H1 (cell line): ENCODE results near the gene PDE9A. TPM values are rescaled to one million over a fixed set of nuclear protein-coding genes. Genes with fewer than 3 reads are reported as not detected.

ENCODE experiments used
- CTCF ChIA-PET: fragments of 300-600 bp; sonication (Branson Sonifier 250); formaldehyde crosslinking; loops from one replicate; lab custom pipeline; 2021; ENCODE audit not compliant: partially characterized antibody; lab: Charles Lee
- POLR2A ChIA-PET: fragments of 300-600 bp; sonication (Branson Sonifier 250); formaldehyde crosslinking; loops from one replicate; lab custom pipeline; 2021; ENCODE audit warnings: inconsistent platforms; ENCODE audit not compliant: partially characterized antibody; lab: Charles Lee
- DNase-seq, 2 experiments: peaks; one replicate each; pipeline versions ENCODE4 v3.0.0 to v3.0.0-alpha.2; 2010 to 2022; ENCODE audit warnings: low spot score in 2 of 2, low read depth in 1 of 2, mixed read lengths in 1 of 2
- FAIRE-seq: peaks from 2 replicates; lab custom pipeline; 2011; peaks lifted over from hg19 to GRCh38; lab: Jason Lieb, UNC
- H2AFZ ChIP-seq: 2 replicates; pipeline ENCODE4 v1.8.1; 2012; ENCODE audit warnings: low read length, inconsistent platforms
- H2AK5ac ChIP-seq: 2 replicates; pipeline ENCODE4 v1.6.1; 2013; ENCODE audit warnings: low read depth, low read length
- H2BK120ac ChIP-seq: replicated peaks from 2 replicates; pipeline ENCODE3; 2013; ENCODE audit warnings: low read depth, low read length, inconsistent platforms
- H2BK12ac ChIP-seq: 2 replicates; pipeline ENCODE4 v1.6.1; 2013; ENCODE audit warnings: low read depth, low read length
- H2BK15ac ChIP-seq: 2 replicates; pipeline ENCODE4 v1.6.1; 2013; ENCODE audit warnings: low read length
- H2BK20ac ChIP-seq: 2 replicates; pipeline ENCODE4 v1.6.1; 2013; ENCODE audit warnings: low read length
- H2BK5ac ChIP-seq: 2 replicates; pipeline ENCODE4 v1.6.1; 2013; ENCODE audit warnings: low read depth, low read length
- H3K14ac ChIP-seq: 2 replicates; pipeline ENCODE4 v1.6.1; 2013; ENCODE audit warnings: inconsistent platforms; ENCODE audit not compliant: insufficient read length
- H3K18ac ChIP-seq: 2 replicates; pipeline ENCODE4 v1.6.1; 2013; ENCODE audit warnings: low read length; ENCODE audit errors: extremely low read depth
- H3K23ac ChIP-seq: 2 replicates; pipeline ENCODE4 v1.6.1; 2013; ENCODE audit warnings: inconsistent platforms; ENCODE audit not compliant: insufficient read length
- H3K23me2 ChIP-seq: 2 replicates; pipeline ENCODE4 v1.6.1; 2013; ENCODE audit warnings: low read depth, low read length
- H3K27ac ChIP-seq: 2 replicates; pipeline ENCODE4 v1.6.1; 2011; ENCODE audit warnings: low read depth, low read length, inconsistent platforms
- H3K27me3 ChIP-seq, 4 experiments: replicated peaks in 1 of 4; 1 replicate in 1 of 4; 2 replicates in 3 of 4; pipeline versions ENCODE4 v1.6.1 to v1.8.1; 2011 to 2013; ENCODE audit warnings: low read length in 3 of 4, mild to moderate bottlenecking in 3 of 4, inconsistent platforms in 2 of 4, mixed read lengths in 2 of 4, moderate library complexity in 1 of 4; ENCODE audit not compliant: control insufficient read depth in 3 of 4, insufficient read depth in 3 of 4; ENCODE audit errors: extremely low read depth in 1 of 4
- H3K36me3 ChIP-seq, 4 experiments: 2 replicates each; pipeline versions ENCODE4 v1.6.1 to v1.8.1; 2011 to 2013; ENCODE audit warnings: mild to moderate bottlenecking in 4 of 4, low read length in 3 of 4, moderate library complexity in 2 of 4, control low read depth in 1 of 4, inconsistent platforms in 1 of 4; ENCODE audit not compliant: insufficient read depth in 4 of 4, control insufficient read depth in 2 of 4
- H3K4ac ChIP-seq: replicated peaks from 2 replicates; pipeline ENCODE3; 2013; ENCODE audit warnings: low read length, low read depth, mixed read lengths, inconsistent platforms; ENCODE audit not compliant: insufficient read length
- H3K4me1 ChIP-seq, 4 experiments: replicated peaks in 1 of 4; 1 replicate in 1 of 4; 2 replicates in 3 of 4; pipeline versions ENCODE4 v1.6.1 to v1.8.1; 2011 to 2013; ENCODE audit warnings: low read length in 3 of 4, inconsistent platforms in 2 of 4, mixed read lengths in 1 of 4; ENCODE audit not compliant: insufficient read depth in 4 of 4, control insufficient read depth in 3 of 4
- H3K4me2 ChIP-seq, 2 experiments: 2 replicates each; pipeline versions ENCODE4 v1.6.1 to v1.8.1; 2011 to 2013; ENCODE audit warnings: low read depth in 2 of 2, low read length in 2 of 2, control low read depth in 1 of 2, inconsistent platforms in 1 of 2, mild to moderate bottlenecking in 1 of 2; ENCODE audit not compliant: insufficient read depth in 1 of 2
- H3K4me3 ChIP-seq, 4 experiments: fragments of 200-600, 300-600 bp in 1 of 4; sonication (generic), shearing (Covaris generic), sonication (Bioruptor Twin) in 1 of 4; 2 replicates each; pipeline versions ENCODE4 v1.5.1 to v1.8.1; 2011 to 2016; ENCODE audit warnings: low read length in 4 of 4, low read depth in 3 of 4, control low read depth in 2 of 4, inconsistent platforms in 2 of 4, mild to moderate bottlenecking in 2 of 4, mixed read lengths in 1 of 4, moderate library complexity in 1 of 4; ENCODE audit not compliant: insufficient read depth in 2 of 4; ENCODE audit errors: extremely low read depth in 1 of 4
- H3K56ac ChIP-seq: replicated peaks from 2 replicates; pipeline ENCODE3; 2013; ENCODE audit warnings: low read depth, mild to moderate bottlenecking, mixed read lengths, low read length, inconsistent platforms; ENCODE audit not compliant: insufficient read length
- H3K79me1 ChIP-seq: 2 replicates; pipeline ENCODE4 v1.6.1; 2013; ENCODE audit warnings: low read depth, low read length, control low read depth
- H3K79me2 ChIP-seq, 2 experiments: 2 replicates each; pipeline versions ENCODE4 v1.6.1 to v1.8.1; 2012 to 2013; ENCODE audit warnings: low read length in 2 of 2, mild to moderate bottlenecking in 2 of 2, inconsistent platforms in 1 of 2; ENCODE audit not compliant: insufficient read depth in 2 of 2, control insufficient read depth in 1 of 2
- H3K9ac ChIP-seq, 4 experiments: replicated peaks in 1 of 4; 1 replicate in 1 of 4; 2 replicates in 3 of 4; pipeline versions ENCODE4 v1.6.1 to v1.8.1; 2011 to 2013; ENCODE audit warnings: low read depth in 3 of 4, low read length in 3 of 4, control low read depth in 2 of 4, mild to moderate bottlenecking in 2 of 4, moderate library complexity in 2 of 4, inconsistent platforms in 1 of 4; ENCODE audit errors: extremely low read depth in 1 of 4
- H3K9me3 ChIP-seq, 2 experiments: 2 replicates each; pipeline versions ENCODE4 v1.6.1 to v1.8.1; 2012 to 2013; ENCODE audit warnings: mild to moderate bottlenecking in 2 of 2, moderate library complexity in 2 of 2, control low read depth in 1 of 2, inconsistent platforms in 1 of 2, low read depth in 1 of 2, low read length in 1 of 2, mixed read lengths in 1 of 2; ENCODE audit not compliant: insufficient read depth in 2 of 2
- H4K20me1 ChIP-seq, 2 experiments: replicated peaks in 1 of 2; 2 replicates each; pipeline versions ENCODE3 to v1.8.1; 2011 to 2013; ENCODE audit warnings: inconsistent platforms in 2 of 2, low read length in 2 of 2, mild to moderate bottlenecking in 1 of 2; ENCODE audit not compliant: insufficient read depth in 2 of 2, control insufficient read depth in 1 of 2
- H4K5ac ChIP-seq: 2 replicates; pipeline ENCODE4 v1.6.1; 2013; ENCODE audit warnings: low read length, low read depth, mixed read lengths, inconsistent platforms; ENCODE audit not compliant: insufficient read length
- H4K8ac ChIP-seq: 2 replicates; pipeline ENCODE4 v1.8.0; 2013; ENCODE audit warnings: mild to moderate bottlenecking, moderate library complexity, low read length, inconsistent platforms; ENCODE audit not compliant: insufficient read depth; ENCODE audit errors: extremely low read depth
- H4K91ac ChIP-seq: replicated peaks from 2 replicates; pipeline ENCODE3; 2013; ENCODE audit warnings: low read length, mixed read lengths, inconsistent platforms; ENCODE audit not compliant: insufficient read length
- BRCA1 ChIP-seq: IDR thresholded peaks from 2 replicates; pipeline ENCODE4 v1.6.1; 2012; ENCODE audit warnings: low read depth, low read length, improper control_type of control experiment
- CEBPB ChIP-seq: IDR thresholded peaks from 2 replicates; pipeline ENCODE4 v1.6.1; 2012; ENCODE audit warnings: low read depth, low read length
- CHD2 ChIP-seq: IDR thresholded peaks from 2 replicates; pipeline ENCODE4 v1.6.1; 2012; ENCODE audit warnings: low read length, improper control_type of control experiment
- EP300 ChIP-seq, 2 experiments: IDR thresholded peaks; 1 replicate in 1 of 2; 2 replicates in 1 of 2; pipeline ENCODE4 v1.6.1; 2011 to 2012; ENCODE audit warnings: low read depth in 2 of 2, low read length in 2 of 2, mild to moderate bottlenecking in 2 of 2, borderline replicate concordance in 1 of 2, inconsistent platforms in 1 of 2, moderate library complexity in 1 of 2
- HDAC2 ChIP-seq, 2 experiments: fragments of 300-600 bp in 1 of 2; sonication (generic) in 1 of 2; IDR thresholded peaks; 2 replicates each; pipeline ENCODE4 v1.6.1; 2011 to 2012; ENCODE audit warnings: low read depth in 2 of 2, low read length in 2 of 2, mild to moderate bottlenecking in 2 of 2, moderate library complexity in 2 of 2, borderline replicate concordance in 1 of 2, inconsistent platforms in 1 of 2
- WGBS, 2 experiments: shearing (Covaris generic) in 1 of 2; methylation state at CpG; one replicate each; pipeline versions ENCODE4 v1.1.6 to v1.1.7; 2013 to 2015; ENCODE audit warnings: low lambda C conversion rate in 2 of 2, mixed read lengths in 2 of 2, inconsistent platforms in 1 of 2, low coverage in 1 of 2, missing lambda C conversion rate in 1 of 2; ENCODE audit not compliant: insufficient replicate concordance in 2 of 2, insufficient coverage in 1 of 2, insufficient read length in 1 of 2; ENCODE audit errors: extremely low coverage in 1 of 2, missing lambda C conversion rate in 1 of 2; 5-methylcytosine and 5-hydroxymethylcytosine counted together
- polyA plus RNA-seq, 7 experiments: library from polyadenylated mRNA; depleted of rRNA in 3 of 7; stranded (reverse) in 5 of 7; unstranded in 2 of 7; fragments of >200 nt in 5 of 7; fragments of 200-250 nt in 2 of 7; gene quantifications; 1 replicate in 5 of 7; 2 replicates in 1 of 7; 4 replicates in 1 of 7; pipeline versions ENCODE4 v1.2.1 to v1.2.3, GENCODE V29; 2011 to 2013; ENCODE audit warnings: missing spikeins in 2 of 7, mixed read lengths in 2 of 7
- total RNA-seq: library from RNA; stranded (reverse); fragmentation: NEBNext Ultra II Directional; extraction: Animal tissue kit (Norgen Biotek cat#: 25700); gene quantifications from 2 replicates; pipeline ENCODE4 v1.2.1, GENCODE V29; 2021
- TF ChIP-seq, protein P1 (sequence below): IDR thresholded peaks from 2 replicates; pipeline ENCODE4 v1.6.1; 2012; ENCODE audit warnings: inconsistent platforms

The PDE9A gene
- total and polyA plus RNA-seq, 2 of the 8 experiments (the other 6 are each of a cell fraction or from before 2014, with no cell fraction given): 39.2 to 45.9 TPM

DNA sequence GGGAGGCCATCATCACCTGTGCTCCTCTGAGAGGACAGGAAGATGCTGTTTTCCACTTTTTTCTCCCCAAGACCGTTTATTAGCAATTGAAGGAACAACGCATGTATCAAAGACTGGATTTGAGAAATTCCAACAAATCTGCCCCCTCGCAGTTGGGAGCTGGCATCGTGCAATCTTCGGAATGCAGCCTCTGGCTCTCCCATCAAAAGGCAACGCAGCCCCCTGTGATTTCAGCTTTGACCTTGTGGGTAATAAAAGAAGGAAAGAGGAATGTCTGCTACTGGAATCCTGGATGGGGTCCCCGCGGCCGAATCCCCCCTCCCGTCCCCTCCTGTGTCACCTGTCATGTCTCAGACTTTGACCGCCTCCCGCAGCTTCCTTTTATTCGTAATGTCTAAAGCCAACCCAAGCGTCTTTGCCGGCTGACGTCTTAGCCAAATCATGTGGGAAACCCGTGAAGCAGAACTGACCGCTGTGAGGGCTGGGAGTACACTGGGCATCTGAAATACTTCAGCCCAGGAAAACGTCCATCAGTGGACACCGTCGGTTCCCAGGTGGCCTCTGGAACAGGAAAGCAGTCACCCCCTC is 124.4 kb downstream of the PDE9A start:
- DNase-seq (no peak), FAIRE-seq (no peak)
- no peak overlapping the region for H3K4me2 ChIP-seq
- no peak overlapping the region for H4K91ac ChIP-seq
- H4K20me1 ChIP-seq: no peaks in the 10 kb centered on the region
- no peak overlapping the region for H2BK15ac ChIP-seq
- peaks cover 8% of the 10 kb centered on the region for H3K23me2 ChIP-seq
- no peak overlapping the region for H2AFZ ChIP-seq
- no peak overlapping the region for H3K23ac ChIP-seq
- H3K9me3 ChIP-seq: no peaks in the 10 kb centered on the region
- no peak overlapping the region for H3K4ac ChIP-seq
- no peak overlapping the region for H4K8ac ChIP-seq
- ChIA-PET CTCF (interaction anchor here (0.7 to 1.0 kb wide), 2 partner anchors 14 to 242 kb away, joined by 3 read pairs; no protein-coding TSS in a partner anchor), POLR2A (interaction anchor here (0.6 to 1.3 kb wide), 4 partner anchors 12 to 100 kb away, joined by 3 to 4 read pairs (median 4); no protein-coding TSS in a partner anchor)
- H2BK120ac ChIP-seq: no peak overlapping the region
- H3K4me1 ChIP-seq: peaks cover 2 to 23% (median 15%) of the 10 kb centered on the region in 4 experiments
- no peak overlapping the region for H2AK5ac ChIP-seq
- no peak overlapping the region for H3K14ac ChIP-seq
- H2BK20ac ChIP-seq: no peak overlapping the region
- no peak overlapping the region for H3K9ac ChIP-seq
- peaks cover 0 to 21% (median 10%) of the 10 kb centered on the region in 4 experiments; a peak in 5 of 7 replicates for H3K27me3 ChIP-seq
- H3K4me3 ChIP-seq: no peak overlapping the region
- H3K36me3 ChIP-seq: peaks cover 4 to 19% (median 7%) of the 10 kb centered on the region in 4 experiments; a peak in 7 of 8 replicates
- TF ChIP-seq BRCA1: no peak
- TF ChIP-seq CHD2: no peak
- TF ChIP-seq, protein P1, sequence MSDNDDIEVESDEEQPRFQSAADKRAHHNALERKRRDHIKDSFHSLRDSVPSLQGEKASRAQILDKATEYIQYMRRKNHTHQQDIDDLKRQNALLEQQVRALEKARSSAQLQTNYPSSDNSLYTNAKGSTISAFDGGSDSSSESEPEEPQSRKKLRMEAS: no peak
- no peak for TF ChIP-seq EP300 (IDR thresholded peaks at IDR 0.05; ENCODE audit: borderline replicate concordance in 1 of 2, low read depth in 2 of 2, low read length in 2 of 2)
- no peak for TF ChIP-seq CEBPB
- no peak for TF ChIP-seq HDAC2 (IDR thresholded peaks at IDR 0.05; ENCODE audit: borderline replicate concordance in 1 of 2, low read depth in 2 of 2, low read length in 2 of 2)
- no peaks in the 10 kb centered on the region for H3K79me2 ChIP-seq
- no peaks in the 10 kb centered on the region for H3K79me1 ChIP-seq
- peak overlapping the region; percentile 80; the same call in 1 of the 2 replicates for H2BK12ac ChIP-seq
- H3K18ac ChIP-seq: 0 out of 2 replicates have a peak overlapping the region, but pooled peaks have one; percentile 27
- no peak overlapping the region for H3K56ac ChIP-seq
- no peak overlapping the region for H3K27ac ChIP-seq
- H2BK5ac ChIP-seq: no peak overlapping the region
- WGBS, 2 experiments: 93% methylated on average over 21 of the region's 21 CpGs; no CpG with 5 or more reads in 1 of the 2 experiments
- H4K5ac ChIP-seq: no peak overlapping the region
